HepG2 (cell line): Measurements from ENCODE around the gene LRP5. TPM values are rescaled to one million over a fixed set of nuclear protein-coding genes. Genes with fewer than 3 reads are reported as not detected.

Experiments used
- polyA plus RNA-seq, 8 experiments: library from polyadenylated mRNA; depleted of rRNA in 3 of 8; stranded (reverse) in 7 of 8; unstranded in 1 of 8; fragments of >200 nt; fragmentation: Illumina TruSeq in 4 of 8; extraction: Trizol in 4 of 8; gene quantifications; 2 replicates each; pipeline versions ENCODE4 v1.2.1 to v1.2.3, GENCODE V29; 2011 to 2016; ENCODE audit warnings: low read depth in 4 of 8, missing spikeins in 1 of 8, mixed read lengths in 1 of 8; ENCODE audit not compliant: insufficient read depth in 1 of 8
- small RNA-seq, 3 experiments: library from RNA; depleted of rRNA; stranded (forward); fragments of <200 nt; gene quantifications; one replicate each; pipeline ENCODE3, GENCODE V24; 2012; ENCODE audit warnings: low read depth in 2 of 3, low replicate concordance in 1 of 3; ENCODE audit not compliant: insufficient read length in 3 of 3, insufficient read depth in 2 of 3
- total RNA-seq, 5 experiments: library from RNA; depleted of rRNA; stranded (reverse); fragments of >200 nt; fragmentation: Illumina TruSeq; extraction: Trizol; gene quantifications; 2 replicates each; pipeline ENCODE4 v1.2.3, GENCODE V29; 2016; ENCODE audit warnings: low read depth in 1 of 5

LRP5 gene
- total and polyA plus RNA-seq, 2 of the 13 experiments (the other 11 are each of a cell fraction or from before 2014, with no cell fraction given), result 40.4 to 64.0 TPM

Small RNAs within 50 kb of the gene (small RNA-seq; reads per million reads assigned to genes)
- 0 reads per million in 3 experiments for gene NDUFA3P2

Other genes starting within 250 kb of the LRP5 start
- gene CHKA, start 191.2 kb upstream of the LRP5 start, total RNA-seq (2016; rRNA removed; fragmentation: Illumina TruSeq; extraction: Trizol), result 83.6 and 92.7 TPM in 2 replicates
- 61.1 and 71.6 TPM in 2 replicates for gene CHKA, start 191.2 kb upstream of the LRP5 start, polyA plus RNA-seq (2011; rRNA removed)
- gene KMT5B, start 99.3 kb upstream of the LRP5 start, total RNA-seq (2016; rRNA removed; fragmentation: Illumina TruSeq; extraction: Trizol), result 23.7 and 32.5 TPM in 2 replicates
- gene KMT5B, start 99.3 kb upstream of the LRP5 start, polyA plus RNA-seq (2011; rRNA removed), result 14.4 and 17.6 TPM in 2 replicates
- 50.8 and 55.5 TPM in 2 replicates for gene C11orf24, start 40.6 kb upstream of the LRP5 start, total RNA-seq (2016; rRNA removed; fragmentation: Illumina TruSeq; extraction: Trizol)
- gene C11orf24, start 40.6 kb upstream of the LRP5 start, polyA plus RNA-seq (2011; rRNA removed), result 52.9 and 62.4 TPM in 2 replicates
- 83.4 and 116 TPM in 2 replicates for gene PPP6R3, start 148.2 kb downstream of the LRP5 start, total RNA-seq (2016; rRNA removed; fragmentation: Illumina TruSeq; extraction: Trizol)
- gene PPP6R3, start 148.2 kb downstream of the LRP5 start, polyA plus RNA-seq (2011; rRNA removed), result 30.9 and 41.2 TPM in 2 replicates